ENCODE measurements around the gene NR1I2. TPM values are rescaled to one million over a fixed set of nuclear protein-coding genes. Genes with fewer than 3 reads are reported as not detected.

NR1I2 gene
- total and polyA plus RNA-seq, 2 donors (not counting 3 experiments of a cell fraction or from before 2014, with no cell fraction given): 0.03 TPM; not detected in 1

DNA sequence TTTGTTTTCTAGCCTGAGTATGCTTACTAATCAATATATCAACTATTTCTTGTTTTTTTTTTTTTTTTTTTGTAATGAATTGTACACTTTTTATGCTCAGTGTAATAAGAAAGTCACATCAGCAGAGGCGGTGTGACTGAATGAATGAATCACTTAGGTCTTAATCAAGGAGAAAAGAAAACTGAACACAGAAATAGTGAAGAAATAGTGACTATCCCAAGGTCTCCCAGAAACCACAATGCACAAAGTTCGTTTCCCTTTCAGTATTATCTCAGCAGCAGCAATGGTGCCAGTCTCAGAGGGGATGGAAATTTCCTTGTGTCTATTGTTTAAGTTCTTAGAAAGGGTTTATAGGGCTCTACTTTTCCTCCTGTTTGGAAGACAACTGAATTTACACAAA is 80.7 kb downstream of the NR1I2 start:
- H3K9me3 ChIP-seq (replicated peaks; ENCODE audit: control insufficient read depth, insufficient read depth, low read length): no peaks in the 10 kb centered on the region
- no peak overlapping the region for H3K4me3 ChIP-seq (replicated peaks in 1 of 3; ENCODE audit: insufficient read depth in 1 of 3, low read depth in 1 of 3, low read length in 3 of 3)
- TF ChIP-seq MYC (IDR thresholded peaks at IDR 0.05; ENCODE audit: low read depth, low read length) (no peak), GATA2 (IDR thresholded peaks at IDR 0.05; ENCODE audit: insufficient read depth, insufficient read length, low read depth, low read length) (no peak), FOS (IDR thresholded peaks at IDR 0.05; ENCODE audit: borderline replicate concordance, insufficient read depth, low read length) (no peak), EZH2 (IDR thresholded peaks at IDR 0.05; ENCODE audit: borderline replicate concordance, low read depth, low read length, severe bottlenecking) (no peak), POLR2AphosphoS5 (IDR thresholded peaks at IDR 0.05; ENCODE audit: insufficient read depth, low read depth, low read length) (no peak)
- TF ChIP-seq, protein P1, sequence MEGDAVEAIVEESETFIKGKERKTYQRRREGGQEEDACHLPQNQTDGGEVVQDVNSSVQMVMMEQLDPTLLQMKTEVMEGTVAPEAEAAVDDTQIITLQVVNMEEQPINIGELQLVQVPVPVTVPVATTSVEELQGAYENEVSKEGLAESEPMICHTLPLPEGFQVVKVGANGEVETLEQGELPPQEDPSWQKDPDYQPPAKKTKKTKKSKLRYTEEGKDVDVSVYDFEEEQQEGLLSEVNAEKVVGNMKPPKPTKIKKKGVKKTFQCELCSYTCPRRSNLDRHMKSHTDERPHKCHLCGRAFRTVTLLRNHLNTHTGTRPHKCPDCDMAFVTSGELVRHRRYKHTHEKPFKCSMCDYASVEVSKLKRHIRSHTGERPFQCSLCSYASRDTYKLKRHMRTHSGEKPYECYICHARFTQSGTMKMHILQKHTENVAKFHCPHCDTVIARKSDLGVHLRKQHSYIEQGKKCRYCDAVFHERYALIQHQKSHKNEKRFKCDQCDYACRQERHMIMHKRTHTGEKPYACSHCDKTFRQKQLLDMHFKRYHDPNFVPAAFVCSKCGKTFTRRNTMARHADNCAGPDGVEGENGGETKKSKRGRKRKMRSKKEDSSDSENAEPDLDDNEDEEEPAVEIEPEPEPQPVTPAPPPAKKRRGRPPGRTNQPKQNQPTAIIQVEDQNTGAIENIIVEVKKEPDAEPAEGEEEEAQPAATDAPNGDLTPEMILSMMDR (IDR thresholded peaks at IDR 0.05; ENCODE audit: extremely low read depth in 1 of 2, insufficient read depth in 1 of 2, low read depth in 1 of 2, low read length in 2 of 2): no peak
- TF ChIP-seq, protein P2, sequence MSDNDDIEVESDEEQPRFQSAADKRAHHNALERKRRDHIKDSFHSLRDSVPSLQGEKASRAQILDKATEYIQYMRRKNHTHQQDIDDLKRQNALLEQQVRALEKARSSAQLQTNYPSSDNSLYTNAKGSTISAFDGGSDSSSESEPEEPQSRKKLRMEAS (IDR thresholded peaks at IDR 0.05; ENCODE audit: insufficient read depth, insufficient read length): no peak
- peaks cover 7 to 12% of the 10 kb centered on the region in 2 experiments for H3K36me3 ChIP-seq (ENCODE audit: control insufficient read depth in 2 of 2, extremely low read depth in 1 of 2, insufficient read depth in 2 of 2, low read length in 2 of 2)
- no peak overlapping the region for H3K9ac ChIP-seq (replicated peaks; ENCODE audit: extremely low read depth, insufficient read depth, low read length)
- no peak overlapping the region for H3K4me2 ChIP-seq (ENCODE audit: insufficient read depth, low read length)
- CTCF ChIA-PET: no interaction called here
- no peak for FAIRE-seq
- no peak for DNase-seq (ENCODE audit: low read depth, low spot score)
- dilution Hi-C loops (cut with MboI; ENCODE audit: extremely low pct_ligation_motif_present, low sequenced_read_pairs): no loop called here
- no peaks in the 10 kb centered on the region for H3K79me2 ChIP-seq (ENCODE audit: control insufficient read depth, insufficient read depth, low read length)
- H3K4me1 ChIP-seq (ENCODE audit: control insufficient read depth, extremely low read depth, insufficient read depth, low read length): no peaks in the 10 kb centered on the region
- POLR2A ChIA-PET: no interaction called here
- intact Hi-C loops (cut with micrococcal nuclease): no loop called here
- H3K27me3 ChIP-seq (ENCODE audit: control insufficient read depth in 2 of 2, insufficient read depth in 2 of 2, low read length in 2 of 2): no peaks in the 10 kb centered on the region
- H4K20me1 ChIP-seq (replicated peaks; ENCODE audit: control insufficient read depth, extremely low read depth, insufficient read depth, low read length): no peaks in the 10 kb centered on the region
- no peak overlapping the region for H2AFZ ChIP-seq (ENCODE audit: low read depth, low read length)
- BruUV-seq (replicated peaks): no TSS peak
- H3K27ac ChIP-seq (ENCODE audit: insufficient read depth, low read depth, low read length): no peak overlapping the region
- no peaks in the 10 kb centered on the region for H3K9me1 ChIP-seq (replicated peaks; ENCODE audit: control insufficient read depth, extremely low read depth, insufficient read depth, low read length)
